GM21390 (cell line): ENCODE results near the gene ZNF17.
A peak's percentile ranks its signal among the peaks of the same experiment; 100 is the strongest.
"Not testable (repeated sequence)": the region's sequence is repeated elsewhere in the genome, so short reads cannot be mapped to it uniquely, and the experiment has no call there.

ENCODE experiments used
- ATAC-seq: cut with Tn5 transposase; IDR thresholded peaks from one replicate; pipeline ENCODE4 v1.9.1; 2021; ENCODE audit not compliant: unreplicated experiment

ZNF17 gene

GRCh38 chr19:57410877-57411671, at the start of gene ZNF17:
Gene ZNF17 (plus strand): TSS chr19:57411161. CDS start chr19:57413616, 2,455 bp downstream.
- ATAC-seq, result peak; percentile 97

GRCh38 chr19:57362419-57362818, 48.5 kb upstream of the ZNF17 start:
- no peak for ATAC-seq

- ATAC-seq, result peak; percentile 94
These were observed 47.8 kb upstream of the ZNF17 start, which contains the start of the genes TRAPPC2B and ZNF547 for GRCh38 chr19:57362997-57363687. Gene TRAPPC2B (plus strand): TSS chr19:57363551. CDS start chr19:57364834, 1,283 bp downstream. Gene ZNF547 (plus strand): TSS chr19:57363551. CDS start chr19:57368556, 5,005 bp downstream.

GRCh38 chr19:57363688-57364181, 47.2 kb upstream of the ZNF17 start:
- peak; percentile 4 for ATAC-seq

GRCh38 chr19:57366776-57367175, 44.2 kb upstream of the ZNF17 start:
- no peak for ATAC-seq

- no peak for ATAC-seq
These were observed 36.8 kb upstream of the ZNF17 start for GRCh38 chr19:57374179-57374578.

GRCh38 chr19:57374647-57375046, 36.3 kb upstream of the ZNF17 start:
- ATAC-seq, result not testable (repeated sequence)

- no peak for ATAC-seq
These were observed 34.8 kb upstream of the ZNF17 start for GRCh38 chr19:57376151-57376550.

- ATAC-seq, result no peak
These were observed 33.3 kb upstream of the ZNF17 start for GRCh38 chr19:57377498-57378146.

- no peak for ATAC-seq
These were observed 30.0 kb upstream of the ZNF17 start for GRCh38 chr19:57380923-57381322.

- ATAC-seq, result no peak
These were observed 28.0 kb upstream of the ZNF17 start for GRCh38 chr19:57382806-57383488.

- ATAC-seq, result no peak
These were observed 21.7 kb upstream of the ZNF17 start for GRCh38 chr19:57389194-57389729.

- peak; percentile 98 for ATAC-seq
These were observed 21.0 kb upstream of the ZNF17 start, which contains the start of gene ZNF548 for GRCh38 chr19:57389730-57390598. Gene ZNF548 (plus strand): TSS chr19:57389854. CDS start chr19:57390100, 246 bp downstream.

GRCh38 chr19:57395710-57396109, 15.3 kb upstream of the ZNF17 start:
- no peak for ATAC-seq

GRCh38 chr19:57398868-57399267, 12.1 kb upstream of the ZNF17 start:
- ATAC-seq, result no peak

GRCh38 chr19:57403737-57404563, 7.0 kb upstream of the ZNF17 start:
- ATAC-seq, result no peak

GRCh38 chr19:57406516-57407123, 4.3 kb upstream of the ZNF17 start:
- ATAC-seq, result no peak

- no peak for ATAC-seq
These were observed 8.5 kb downstream of the ZNF17 start for GRCh38 chr19:57419439-57419838.
